ENCODE data around the gene PLEKHM3. TPM values are rescaled to one million over a fixed set of nuclear protein-coding genes. Genes with fewer than 3 reads are reported as not detected.

The PLEKHM3 gene
- total and polyA plus RNA-seq, 4 experiments from 2014 or later: 2.9 to 16.1 (median 9.3) TPM

GRCh38 chr2:207830778-207831438, 194.4 kb downstream of the PLEKHM3 start:
- DNase-seq: no peak
- no peak overlapping the region for H3K4me3 ChIP-seq (ENCODE audit: low read length in 2 of 2)
- H3K27me3 ChIP-seq (ENCODE audit: insufficient read depth, low read length): no peaks in the 10 kb centered on the region
- no peak overlapping the region for H3K27ac ChIP-seq (ENCODE audit: low read depth, low read length)
- H3K36me3 ChIP-seq (ENCODE audit: insufficient read depth, low read length): no peaks in the 10 kb centered on the region
- H3K9me3 ChIP-seq (ENCODE audit: control insufficient read depth in 1 of 2, low read length in 2 of 2): no peaks in the 10 kb centered on the region
- intact Hi-C loops (cut with micrococcal nuclease): no loop called here
- H3K9me3 Mint-ChIP-seq: no peaks in the 10 kb centered on the region
- H3K4me1 ChIP-seq (ENCODE audit: insufficient read depth, low read length): no peaks in the 10 kb centered on the region
- H3K4me1 Mint-ChIP-seq: peaks cover 0 to 5% (median 2%) of the 10 kb centered on the region in 4 donors
- ChIA-PET CTCF (ENCODE audit: partially characterized antibody) (interaction anchor here (1.3 kb wide), 1 partner anchor 15 kb away, joined by 3 read pairs; no protein-coding TSS in a partner anchor), POLR2A (ENCODE audit: partially characterized antibody) (no interaction called here)
- peak overlapping the region in 1 of 7 donors; percentile 30 for H3K27ac Mint-ChIP-seq
- no peaks in the 10 kb centered on the region for H3K27me3 Mint-ChIP-seq
- H3K36me3 Mint-ChIP-seq: peaks cover 20 to 31% of the 10 kb centered on the region in 2 donors
- no peak overlapping the region for H3K4me3 Mint-ChIP-seq

GRCh38 chr2:207828361-207829057, 196.8 kb downstream of the PLEKHM3 start:
- Histone ChIP-seq H3K4me3 (ENCODE audit: low read length in 2 of 2) (no peak overlapping the region), H3K27ac (ENCODE audit: low read depth, low read length) (no peak overlapping the region), H3K27me3 (ENCODE audit: insufficient read depth, low read length) (no peaks in the 10 kb centered on the region), H3K36me3 (ENCODE audit: insufficient read depth, low read length) (peaks cover 3% of the 10 kb centered on the region), H3K9me3 (ENCODE audit: control insufficient read depth in 1 of 2, low read length in 2 of 2) (no peaks in the 10 kb centered on the region), H3K4me1 (ENCODE audit: insufficient read depth, low read length) (no peaks in the 10 kb centered on the region)
- H3K36me3 Mint-ChIP-seq: peaks cover 34 to 51% of the 10 kb centered on the region in 2 donors
- peaks cover 0 to 5% (median 2%) of the 10 kb centered on the region in 4 donors for H3K4me1 Mint-ChIP-seq
- peak overlapping the region in 1 of 7 donors; percentile 6 for H3K27ac Mint-ChIP-seq
- no peak overlapping the region for H3K4me3 Mint-ChIP-seq
- H3K9me3 Mint-ChIP-seq: no peaks in the 10 kb centered on the region
- ChIA-PET POLR2A (ENCODE audit: partially characterized antibody) (no interaction called here), CTCF (ENCODE audit: partially characterized antibody) (no interaction called here)
- DNase-seq: no peak
- intact Hi-C loops (cut with micrococcal nuclease): no loop called here
- no peaks in the 10 kb centered on the region for H3K27me3 Mint-ChIP-seq

DNA sequence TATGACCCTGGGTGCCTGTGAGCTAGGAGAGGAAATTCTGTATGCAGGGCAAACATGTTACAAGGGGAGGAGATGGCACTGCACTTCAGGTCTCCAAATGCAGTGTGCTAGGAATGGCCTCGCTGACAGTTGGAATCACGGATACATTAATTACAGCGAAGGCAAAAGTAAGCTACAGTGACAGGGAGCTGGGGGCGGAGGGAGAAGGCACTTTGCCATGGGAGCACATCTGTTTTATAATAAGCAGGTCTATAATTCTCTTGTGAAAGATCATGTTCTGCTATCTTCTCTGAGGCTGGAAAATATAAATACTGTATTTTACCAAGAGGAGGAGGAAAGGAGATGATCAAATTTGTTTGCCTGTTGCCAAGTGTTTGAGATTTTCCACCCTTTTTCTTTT, 199.3 kb downstream of the PLEKHM3 start:
- Histone ChIP-seq H3K4me3 (ENCODE audit: low read length in 2 of 2) (no peak overlapping the region), H3K27ac (ENCODE audit: low read depth, low read length) (no peak overlapping the region), H3K9me3 (ENCODE audit: control insufficient read depth in 1 of 2, low read length in 2 of 2) (no peaks in the 10 kb centered on the region), H3K27me3 (ENCODE audit: insufficient read depth, low read length) (no peaks in the 10 kb centered on the region), H3K36me3 (ENCODE audit: insufficient read depth, low read length) (peaks cover 3% of the 10 kb centered on the region), H3K4me1 (ENCODE audit: insufficient read depth, low read length) (no peaks in the 10 kb centered on the region)
- DNase-seq: no peak
- Mint-ChIP-seq H3K4me3 (no peak overlapping the region), H3K36me3 (peaks cover 38 to 59% of the 10 kb centered on the region in 2 donors), H3K4me1 (peaks cover 0 to 2% (median 0%) of the 10 kb centered on the region in 4 donors), H3K9me3 (no peaks in the 10 kb centered on the region), H3K27me3 (no peaks in the 10 kb centered on the region), H3K27ac (no peak overlapping the region)
- intact Hi-C loops (cut with micrococcal nuclease): no loop called here
- CTCF ChIA-PET (ENCODE audit: partially characterized antibody): no interaction called here
- POLR2A ChIA-PET (ENCODE audit: partially characterized antibody): interaction anchor here (0.5 kb wide), 1 partner anchor 200 kb away, joined by 5 read pairs; no protein-coding TSS in a partner anchor

- ChIA-PET POLR2A (ENCODE audit: partially characterized antibody) (interaction anchor here (0.5 kb wide), 1 partner anchor 201 kb away, joined by 5 read pairs; no protein-coding TSS in a partner anchor), CTCF (ENCODE audit: partially characterized antibody) (no interaction called here)
- Mint-ChIP-seq H3K9me3 (no peaks in the 10 kb centered on the region), H3K36me3 (peaks cover 38 to 60% of the 10 kb centered on the region in 2 donors), H3K4me1 (no peaks in the 10 kb centered on the region), H3K27ac (no peak overlapping the region), H3K4me3 (no peak overlapping the region), H3K27me3 (no peaks in the 10 kb centered on the region)
- no peak for DNase-seq
- H3K27me3 ChIP-seq (ENCODE audit: insufficient read depth, low read length): no peaks in the 10 kb centered on the region
- peaks cover 3% of the 10 kb centered on the region for H3K36me3 ChIP-seq (ENCODE audit: insufficient read depth, low read length)
- H3K4me1 ChIP-seq (ENCODE audit: insufficient read depth, low read length): no peaks in the 10 kb centered on the region
- H3K27ac ChIP-seq (ENCODE audit: low read depth, low read length): no peak overlapping the region
- no peaks in the 10 kb centered on the region for H3K9me3 ChIP-seq (ENCODE audit: control insufficient read depth in 1 of 2, low read length in 2 of 2)
- intact Hi-C loops (cut with micrococcal nuclease): no loop called here
- H3K4me3 ChIP-seq (ENCODE audit: low read length in 2 of 2): no peak overlapping the region
Measured at GRCh38 chr2:207825045-207825954, 200.0 kb downstream of the PLEKHM3 start.

DNA sequence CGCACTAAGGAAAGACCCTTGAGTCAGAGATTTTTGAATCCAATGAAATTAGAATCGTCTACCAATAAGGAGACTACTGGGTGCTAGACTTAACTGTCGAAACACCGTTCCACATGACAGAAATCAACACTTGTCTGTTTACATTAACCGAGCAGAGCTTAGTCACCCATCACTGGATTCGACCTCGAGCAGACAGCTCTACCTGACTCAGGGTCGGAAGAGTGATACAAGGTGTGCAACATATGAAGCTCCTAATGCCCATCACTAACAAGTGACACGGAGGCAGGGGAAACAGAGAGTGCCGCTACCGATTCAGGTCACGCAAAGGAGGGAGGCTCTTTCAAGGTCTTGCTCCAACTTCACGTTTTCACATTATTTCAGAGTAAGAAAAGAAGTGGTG, 201.5 kb downstream of the PLEKHM3 start:
- Mint-ChIP-seq H3K27ac (no peak overlapping the region), H3K36me3 (peaks cover 37 to 62% of the 10 kb centered on the region in 2 donors), H3K9me3 (no peaks in the 10 kb centered on the region), H3K4me1 (no peaks in the 10 kb centered on the region), H3K27me3 (no peaks in the 10 kb centered on the region), H3K4me3 (no peak overlapping the region)
- Histone ChIP-seq H3K36me3 (ENCODE audit: insufficient read depth, low read length) (peaks cover 3% of the 10 kb centered on the region), H3K4me1 (ENCODE audit: insufficient read depth, low read length) (no peaks in the 10 kb centered on the region), H3K9me3 (ENCODE audit: control insufficient read depth in 1 of 2, low read length in 2 of 2) (no peaks in the 10 kb centered on the region), H3K27me3 (ENCODE audit: insufficient read depth, low read length) (no peaks in the 10 kb centered on the region), H3K4me3 (ENCODE audit: low read length in 2 of 2) (no peak overlapping the region), H3K27ac (ENCODE audit: low read depth, low read length) (no peak overlapping the region)
- no peak for DNase-seq
- intact Hi-C loops (cut with micrococcal nuclease): no loop called here
- CTCF ChIA-PET (ENCODE audit: partially characterized antibody): no interaction called here
- POLR2A ChIA-PET (ENCODE audit: partially characterized antibody): no interaction called here

- POLR2A ChIA-PET (ENCODE audit: partially characterized antibody): no interaction called here
- Mint-ChIP-seq H3K27me3 (no peaks in the 10 kb centered on the region), H3K4me1 (no peaks in the 10 kb centered on the region), H3K36me3 (peaks cover 12 to 28% of the 10 kb centered on the region in 2 donors), H3K9me3 (no peaks in the 10 kb centered on the region), H3K27ac (no peak overlapping the region), H3K4me3 (no peak overlapping the region)
- Histone ChIP-seq H3K4me1 (ENCODE audit: insufficient read depth, low read length) (no peaks in the 10 kb centered on the region), H3K27ac (ENCODE audit: low read depth, low read length) (no peak overlapping the region), H3K4me3 (ENCODE audit: low read length in 2 of 2) (no peak overlapping the region), H3K9me3 (ENCODE audit: control insufficient read depth in 1 of 2, low read length in 2 of 2) (no peaks in the 10 kb centered on the region), H3K36me3 (ENCODE audit: insufficient read depth, low read length) (peaks cover 3% of the 10 kb centered on the region), H3K27me3 (ENCODE audit: insufficient read depth, low read length) (no peaks in the 10 kb centered on the region)
- no peak for DNase-seq
- CTCF ChIA-PET (ENCODE audit: partially characterized antibody): no interaction called here
- intact Hi-C loops (cut with micrococcal nuclease): no loop called here
Measured at GRCh38 chr2:207819839-207820784, 205.2 kb downstream of the PLEKHM3 start.

Measured in CD4-positive, alpha-beta memory T cell (primary cell).